HCT116 (cell line): Measurements from ENCODE around the gene HPDL. TPM values are rescaled to one million over a fixed set of nuclear protein-coding genes. Genes with fewer than 3 reads are reported as not detected.

Source experiments
- ATAC-seq: fragments of 200-7000 bp; cut with Tn5 transposase; 2 replicates; pipeline ENCODE4 v1.9.1; 2020; ENCODE audit warnings: mild to moderate bottlenecking, moderate library complexity
- BruUV-seq: library from RNA; stranded (reverse); fragments of 400-500 nt; replicated peaks from 2 replicates; lab custom pipeline; 2021; lab: Mats Ljungman, UMichigan
- CTCF ChIA-PET: fragments of 300-600 bp; sonication (Branson Sonifier 250); formaldehyde crosslinking; loops from one replicate; lab custom pipeline; 2021; ENCODE audit warnings: antibody characterized with exemption; lab: Charles Lee
- POLR2A ChIA-PET: fragments of 300-600, 350-600 bp; sonication (Branson Sonifier 250); formaldehyde crosslinking; loops from one replicate; lab custom pipeline; 2021; ENCODE audit warnings: antibody characterized with exemption; lab: Charles Lee
- RAD21 ChIA-PET, 2 experiments: fragments of 300-600 bp; sonication (Branson Sonifier 250); formaldehyde crosslinking; loops; one replicate each; lab custom pipeline; 2023; ENCODE audit warnings: low total read pairs in 2 of 2; ENCODE audit not compliant: uncharacterized antibody in 2 of 2, unreplicated experiment in 2 of 2, low non-redundant PET in 1 of 2; lab: Charles Lee
- DNase-seq: peaks from one replicate; pipeline ENCODE4 v3.0.0-alpha.2; 2010; ENCODE audit warnings: low read depth, low spot score
- H2AFZ ChIP-seq: fragments of 200-600 bp; shearing (Covaris generic), sonication (generic); 2 replicates; pipeline ENCODE4 v1.6.1; 2017; ENCODE audit warnings: low read depth, mixed run types, mixed read lengths, antibody characterized with exemption, low read length; ENCODE audit not compliant: poor library complexity, severe bottlenecking
- H3K27ac ChIP-seq: 2 replicates; pipeline ENCODE4 v1.5.1; 2012; ENCODE audit warnings: low read depth, low read length
- H3K27me3 ChIP-seq: fragments of 200-600 bp; sonication (generic); 2 replicates; pipeline ENCODE4 v1.6.1; 2016; ENCODE audit warnings: mixed run types, low read length, mixed read lengths; ENCODE audit not compliant: insufficient read depth
- H3K36me3 ChIP-seq, 2 experiments: fragments of 200-500 bp in 1 of 2; fragments of 200-600 bp in 1 of 2; sonication (Bioruptor generic) in 1 of 2; sonication (generic) in 1 of 2; 2 replicates each; pipeline versions ENCODE4 v1.5.1 to v1.6.1; 2014 to 2016; ENCODE audit warnings: low read length in 2 of 2, inconsistent platforms in 1 of 2, mixed read lengths in 1 of 2, mixed run types in 1 of 2; ENCODE audit not compliant: insufficient read depth in 2 of 2, control insufficient read depth in 1 of 2
- H3K4me1 ChIP-seq, 2 experiments: fragments of 200-600 bp in 1 of 2; sonication (generic) in 1 of 2; 2 replicates each; pipeline versions ENCODE4 v1.5.1 to v1.6.1; 2012 to 2017; ENCODE audit warnings: low read length in 2 of 2, inconsistent platforms in 1 of 2, mild to moderate bottlenecking in 1 of 2, mixed read lengths in 1 of 2, mixed run types in 1 of 2, moderate library complexity in 1 of 2; ENCODE audit not compliant: insufficient read depth in 2 of 2, control insufficient read depth in 1 of 2
- H3K4me2 ChIP-seq: fragments of 200-600 bp; sonication (generic); 2 replicates; pipeline ENCODE4 v1.6.1; 2017; ENCODE audit warnings: mixed run types, low read length, mixed read lengths
- H3K4me3 ChIP-seq, 2 experiments: fragments of 200-600 bp in 1 of 2; sonication (generic) in 1 of 2; replicated peaks in 1 of 2; 2 replicates each; pipeline ENCODE4 v1.5.1; 2011 to 2016; ENCODE audit warnings: low read length in 2 of 2, control low read depth in 1 of 2, low read depth in 1 of 2, mild to moderate bottlenecking in 1 of 2, mixed read lengths in 1 of 2, mixed run types in 1 of 2
- H3K79me2 ChIP-seq: fragments of 200-600 bp; sonication (generic); 2 replicates; pipeline ENCODE4 v1.6.1; 2017; ENCODE audit warnings: mild to moderate bottlenecking, mixed run types, low read length, moderate library complexity, mixed read lengths; ENCODE audit not compliant: insufficient read depth
- H3K9ac ChIP-seq: fragments of 200-600 bp; sonication (generic); 2 replicates; pipeline ENCODE4 v1.6.1; 2016; ENCODE audit warnings: low read length, mixed read lengths
- H3K9me2 ChIP-seq: fragments of 200-600 bp; sonication (generic), shearing (Covaris generic); 2 replicates; pipeline ENCODE4 v1.6.1; 2017; ENCODE audit warnings: mixed run types, mild to moderate bottlenecking, moderate library complexity; ENCODE audit not compliant: insufficient read depth
- H3K9me3 ChIP-seq, 2 experiments: fragments of 200-500 bp in 1 of 2; fragments of 200-600 bp in 1 of 2; sonication (Bioruptor generic) in 1 of 2; sonication (generic) in 1 of 2; 2 replicates each; pipeline ENCODE4 v1.6.1; 2014 to 2017; ENCODE audit warnings: low read length in 2 of 2, mixed read lengths in 2 of 2, inconsistent platforms in 1 of 2, low read depth in 1 of 2, mild to moderate bottlenecking in 1 of 2, mixed run types in 1 of 2, moderate library complexity in 1 of 2; ENCODE audit not compliant: control insufficient read depth in 1 of 2, insufficient read depth in 1 of 2
- H4K20me1 ChIP-seq: fragments of 200-600 bp; sonication (generic), shearing (Covaris generic); 2 replicates; pipeline ENCODE4 v1.6.1; 2017; ENCODE audit warnings: mixed run types, mild to moderate bottlenecking, moderate library complexity; ENCODE audit not compliant: insufficient read depth
- ELF1 ChIP-seq: IDR thresholded peaks from 2 replicates; pipeline ENCODE4 v1.6.1; 2012; ENCODE audit warnings: low read depth, borderline replicate concordance
- JUND ChIP-seq: IDR thresholded peaks from 2 replicates; pipeline ENCODE4 v1.6.1; 2012
- POLR2A ChIP-seq: IDR thresholded peaks from 2 replicates; pipeline ENCODE4 v1.7.0; 2011; ENCODE audit warnings: borderline replicate concordance; ENCODE audit not compliant: insufficient read depth, insufficient read length; ENCODE audit errors: extremely low read depth
- RAD21 ChIP-seq: IDR thresholded peaks from 2 replicates; pipeline ENCODE4 v1.6.1; 2012; ENCODE audit warnings: low read depth, mild to moderate bottlenecking
- SIN3A ChIP-seq: IDR thresholded peaks from 2 replicates; pipeline ENCODE4 v1.6.1; 2012; ENCODE audit warnings: low read depth
- TCF7L2 ChIP-seq: IDR thresholded peaks from 2 replicates; pipeline ENCODE4 v1.7.0; 2011; ENCODE audit warnings: borderline replicate concordance, inconsistent platforms; ENCODE audit not compliant: insufficient read depth, insufficient read length; ENCODE audit errors: extremely low read depth
- YY1 ChIP-seq: IDR thresholded peaks from 2 replicates; pipeline ENCODE4 v1.6.1; 2011; ENCODE audit warnings: low read length, low read depth, moderate library complexity, mild to moderate bottlenecking; ENCODE audit not compliant: insufficient replicate concordance; ENCODE audit errors: extremely low read depth
- ZBTB33 ChIP-seq: IDR thresholded peaks from 2 replicates; pipeline ENCODE4 v1.6.1; 2011; ENCODE audit warnings: mild to moderate bottlenecking, low read length, moderate library complexity; ENCODE audit not compliant: insufficient replicate concordance; ENCODE audit errors: extremely low read depth
- ZNF274 ChIP-seq: fragments of 200-500 bp; sonication (Bioruptor generic); IDR thresholded peaks from 2 replicates; pipeline ENCODE4 v1.6.1; 2014; ENCODE audit warnings: mild to moderate bottlenecking, low read depth, low read length, inconsistent platforms
- intact Hi-C: fragments of 100-400 bp; cut with micrococcal nuclease; formaldehyde crosslinking; loops from 2 replicates; pipeline ENCODE4 v1.10.0; 2022
- total RNA-seq: library from RNA; stranded (reverse); gene quantifications from one replicate; pipeline ENCODE4 v1.2.1, GENCODE V29; 2021; ENCODE audit not compliant: unreplicated experiment

HPDL gene
- total RNA-seq, 1 experiment from 2014 or later: not detected

- TF ChIP-seq RAD21: no peak
These were observed 5.3 kb upstream of the HPDL start (continued) for GRCh38 chr1:45321444-45321843.

GRCh38 chr1:45322486-45323040 lies 4.1 kb upstream of the HPDL start:
- POLR2A ChIA-PET: no interaction called here
- CTCF ChIA-PET: interaction anchor here (0.9 kb wide), 1 partner anchor 17 kb away, joined by 3 read pairs; no protein-coding TSS in a partner anchor
- intact Hi-C loops: no loop called here
- H3K36me3 ChIP-seq: no peaks in the 10 kb centered on the region
- no peaks in the 10 kb centered on the region for H3K9me2 ChIP-seq
- H3K27me3 ChIP-seq: no peaks in the 10 kb centered on the region
- ATAC-seq (no peak), DNase-seq (no peak)
- no peak overlapping the region for H3K9ac ChIP-seq
- no peak overlapping the region for H3K27ac ChIP-seq
- H3K9me3 ChIP-seq: no peaks in the 10 kb centered on the region
- RAD21 ChIA-PET: interaction anchor here in 1 of 2 experiments (0.7 kb wide), 1 partner anchor 28 kb away, joined by 5 read pairs; no protein-coding TSS in a partner anchor
- H4K20me1 ChIP-seq: no peaks in the 10 kb centered on the region
- TF ChIP-seq ZNF274: no peak
- TF ChIP-seq TCF7L2: no peak
- TF ChIP-seq, all 23 proteins: peak for 0
- BruUV-seq: no TSS peak
- Histone ChIP-seq H2AFZ (no peak overlapping the region), H3K4me2 (no peak overlapping the region), H3K4me1 (no peaks in the 10 kb centered on the region), H3K79me2 (no peaks in the 10 kb centered on the region), H3K4me3 (no peak overlapping the region)

- Histone ChIP-seq H3K4me1 (peaks cover 0 to 7% of the 10 kb centered on the region in 2 experiments; a peak in 2 of 4 replicates), H3K4me3 (no peak overlapping the region), H4K20me1 (no peaks in the 10 kb centered on the region), H2AFZ (no peak overlapping the region), H3K9me2 (no peaks in the 10 kb centered on the region), H3K36me3 (no peaks in the 10 kb centered on the region; a peak in 1 of 4 replicates), H3K79me2 (no peaks in the 10 kb centered on the region), H3K4me2 (no peak overlapping the region), H3K27ac (no peak overlapping the region), H3K9me3 (no peaks in the 10 kb centered on the region), H3K9ac (no peak overlapping the region), H3K27me3 (no peaks in the 10 kb centered on the region)
- ATAC-seq: no peak
- no peak for DNase-seq
- TSS peak; percentile 20 for BruUV-seq
- ChIA-PET CTCF (no interaction called here), POLR2A (interaction anchor here (0.6 to 1.3 kb wide), 2 partner anchors 14 to 23 kb away, joined by 3 read pairs; partner anchors contain the start of genes MUTYH and TOE1), RAD21 (no interaction called here)
- TF ChIP-seq ZBTB33 (no peak), SIN3A (no peak), ELF1 (no peak), JUND (no peak), RAD21 (no peak), YY1 (no peak), POLR2A (no peak), TCF7L2 (no peak)
- intact Hi-C loops: no loop called here
These were observed 716 bp upstream of the HPDL start for GRCh38 chr1:45325851-45326506.
